ENCODE measurements around the gene TMEM259.
A peak's percentile ranks its signal among the peaks of the same experiment; 100 is the strongest.

The TMEM259 gene

DNA sequence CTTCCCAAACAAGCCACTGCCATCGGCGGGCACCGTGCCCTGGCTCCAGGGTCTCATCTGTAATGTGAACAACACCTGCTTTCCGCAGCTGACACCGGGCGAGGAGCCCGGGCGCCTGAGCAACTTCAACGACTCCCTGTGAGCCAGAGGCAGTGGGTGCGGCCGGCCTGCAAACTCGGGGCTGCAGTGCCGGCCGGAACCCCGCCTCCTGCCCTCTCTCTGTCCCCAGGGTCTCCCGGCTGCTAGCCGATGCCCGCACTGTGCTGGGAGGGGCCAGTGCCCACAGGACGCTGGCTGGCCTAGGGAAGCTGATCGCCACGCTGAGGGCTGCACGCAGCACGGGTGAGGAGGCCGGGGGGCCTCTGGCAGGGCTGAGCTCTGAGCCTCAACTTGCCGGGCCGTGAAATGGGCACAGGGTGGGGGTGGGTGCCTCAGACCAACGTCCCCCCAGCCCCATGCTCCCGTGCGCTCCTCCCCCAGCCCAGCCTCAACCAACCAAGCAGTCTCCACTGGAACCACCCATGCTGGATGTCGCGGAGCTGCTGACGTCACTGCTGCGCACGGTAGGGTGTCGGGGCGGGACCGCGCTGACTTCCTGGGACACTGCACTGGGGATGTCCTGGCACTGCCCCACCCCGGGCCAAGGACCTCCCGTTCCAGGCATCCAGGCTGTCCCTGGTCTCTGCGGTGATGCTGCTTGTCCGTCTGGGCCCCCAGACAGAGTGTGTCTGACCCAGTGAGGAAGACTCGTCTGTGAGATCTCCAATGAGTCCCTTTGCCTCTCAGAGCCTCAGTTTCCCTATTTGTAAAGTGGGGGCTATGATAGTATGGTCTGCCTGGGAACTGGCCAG, 21.1 kb upstream of the TMEM259 start:
- TF ChIP-seq, protein P1, sequence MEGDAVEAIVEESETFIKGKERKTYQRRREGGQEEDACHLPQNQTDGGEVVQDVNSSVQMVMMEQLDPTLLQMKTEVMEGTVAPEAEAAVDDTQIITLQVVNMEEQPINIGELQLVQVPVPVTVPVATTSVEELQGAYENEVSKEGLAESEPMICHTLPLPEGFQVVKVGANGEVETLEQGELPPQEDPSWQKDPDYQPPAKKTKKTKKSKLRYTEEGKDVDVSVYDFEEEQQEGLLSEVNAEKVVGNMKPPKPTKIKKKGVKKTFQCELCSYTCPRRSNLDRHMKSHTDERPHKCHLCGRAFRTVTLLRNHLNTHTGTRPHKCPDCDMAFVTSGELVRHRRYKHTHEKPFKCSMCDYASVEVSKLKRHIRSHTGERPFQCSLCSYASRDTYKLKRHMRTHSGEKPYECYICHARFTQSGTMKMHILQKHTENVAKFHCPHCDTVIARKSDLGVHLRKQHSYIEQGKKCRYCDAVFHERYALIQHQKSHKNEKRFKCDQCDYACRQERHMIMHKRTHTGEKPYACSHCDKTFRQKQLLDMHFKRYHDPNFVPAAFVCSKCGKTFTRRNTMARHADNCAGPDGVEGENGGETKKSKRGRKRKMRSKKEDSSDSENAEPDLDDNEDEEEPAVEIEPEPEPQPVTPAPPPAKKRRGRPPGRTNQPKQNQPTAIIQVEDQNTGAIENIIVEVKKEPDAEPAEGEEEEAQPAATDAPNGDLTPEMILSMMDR (conservative IDR thresholded peaks at IDR 0.05; ENCODE audit: low read length), result no peak
- H3K4me3 ChIP-seq (ENCODE audit: low read length), result no peak overlapping the region
- DNase-seq (ENCODE audit: low read depth), result no peak

DNA sequence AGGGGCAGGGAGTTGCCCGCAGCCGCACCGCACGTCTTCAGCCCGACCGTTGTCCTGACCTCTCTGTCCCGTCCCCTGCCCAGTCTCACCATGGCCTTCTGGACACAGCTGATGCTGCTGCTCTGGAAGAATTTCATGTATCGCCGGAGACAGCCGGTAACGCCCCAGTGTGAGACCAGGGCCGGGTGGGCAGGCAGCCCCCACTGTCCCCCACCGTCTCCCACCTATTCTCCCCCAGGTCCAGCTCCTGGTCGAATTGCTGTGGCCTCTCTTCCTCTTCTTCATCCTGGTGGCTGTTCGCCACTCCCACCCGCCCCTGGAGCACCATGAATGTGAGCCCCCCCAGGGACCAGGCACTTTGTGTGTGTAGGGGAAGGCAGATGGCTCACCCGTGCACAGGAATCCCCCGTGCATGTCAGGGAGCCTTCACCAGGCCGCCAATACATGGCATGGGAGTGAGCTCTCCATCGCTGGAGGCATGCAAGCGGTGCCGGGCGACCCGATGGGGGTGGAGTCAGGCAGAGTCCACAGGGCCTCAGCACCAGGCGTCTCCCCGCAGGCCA, 20.4 kb upstream of the TMEM259 start:
- DNase-seq (ENCODE audit: low read depth), result no peak
- TF ChIP-seq, protein P1 (conservative IDR thresholded peaks at IDR 0.05; ENCODE audit: low read length), result no peak
- peak overlapping the region; percentile 59 for H3K4me3 ChIP-seq (ENCODE audit: low read length)

DNA sequence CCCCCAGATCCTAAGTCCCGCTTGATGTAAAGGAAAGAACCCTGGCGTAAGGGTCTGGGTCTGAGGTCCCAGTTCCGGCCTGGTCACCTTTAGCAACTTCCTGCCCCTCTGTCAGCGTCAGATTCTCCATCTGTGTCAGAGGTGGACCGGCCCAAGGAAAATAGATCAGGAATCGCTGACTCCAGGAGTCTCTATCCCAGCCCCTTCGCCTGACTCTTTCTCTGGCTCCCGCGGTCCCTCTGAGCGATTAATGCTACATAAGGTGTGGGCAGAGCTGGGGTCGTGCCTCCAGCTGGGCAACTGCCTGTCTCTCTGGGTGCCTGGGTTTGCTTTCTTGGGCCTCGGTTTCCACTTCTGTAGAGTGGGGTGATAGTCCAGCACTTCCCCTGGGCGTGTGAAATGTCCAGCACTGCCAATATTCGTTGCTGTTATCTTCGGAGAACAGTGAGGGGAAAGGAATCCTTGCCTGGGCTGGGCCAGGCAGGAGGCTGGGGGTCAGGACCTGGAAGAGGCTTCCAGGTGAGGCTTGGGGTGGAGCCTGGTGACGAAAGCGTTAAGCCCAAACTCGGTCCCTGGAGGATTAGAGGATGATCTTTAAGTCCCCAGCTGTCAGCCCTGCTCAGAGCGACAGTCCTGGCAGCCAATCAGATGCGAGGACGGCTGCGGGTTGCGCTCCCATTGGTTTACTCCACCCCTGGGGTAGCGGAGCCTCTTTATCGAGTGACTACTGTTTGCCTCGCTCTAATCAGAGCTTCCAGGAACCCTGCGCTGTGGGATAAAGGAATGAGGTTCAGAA, 19.8 kb upstream of the TMEM259 start:
- TF ChIP-seq, protein P1 (conservative IDR thresholded peaks at IDR 0.05; ENCODE audit: low read length), result no peak
- DNase-seq (ENCODE audit: low read depth), result peak; percentile 96
- peak overlapping the region; percentile 59 for H3K4me3 ChIP-seq (ENCODE audit: low read length)

DNA sequence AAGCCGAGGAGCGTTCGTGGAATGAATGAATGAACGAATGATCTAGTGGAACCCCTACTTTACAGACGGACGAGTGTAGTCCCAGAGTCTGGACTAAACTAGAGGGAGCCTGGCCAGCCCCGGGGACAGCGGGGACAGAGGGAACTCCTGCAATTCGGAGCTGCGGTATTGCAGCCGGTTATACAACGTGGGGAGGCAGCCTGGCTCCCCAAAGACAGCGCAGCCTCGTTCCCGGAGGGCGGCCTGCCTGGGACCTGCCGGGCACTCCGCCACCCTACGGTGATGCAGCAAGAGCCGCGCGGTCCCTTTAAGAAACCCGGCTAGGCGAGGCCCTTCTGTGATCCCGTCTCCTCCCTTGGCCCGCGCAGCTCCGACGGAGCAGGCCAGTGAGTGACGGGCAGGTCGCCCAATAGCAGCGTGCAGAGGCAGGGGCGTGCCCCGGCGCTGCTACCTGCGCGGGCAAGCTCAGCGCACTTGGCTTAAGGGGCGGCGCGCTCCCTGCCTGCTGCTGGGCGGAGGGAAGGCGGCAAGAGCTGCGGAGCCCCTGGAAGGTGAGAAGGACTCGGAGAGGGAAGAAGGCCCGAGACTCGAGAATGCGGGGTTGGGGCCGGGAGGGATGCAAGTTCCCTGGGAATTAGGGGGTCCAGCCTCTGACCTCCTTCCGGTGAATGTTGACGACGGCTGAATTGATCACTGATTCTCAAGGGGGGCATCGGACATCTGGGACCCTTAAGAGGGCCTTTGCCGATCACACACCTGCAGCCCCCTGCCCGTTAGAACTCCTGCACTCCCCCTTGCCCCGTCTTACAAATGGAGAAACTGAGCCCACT, 18.9 kb upstream of the TMEM259 start, which contains the start of gene ABCA7:
Gene ABCA7 (plus strand): TSS at position 462 of the 830 bp plus-strand sequence. CDS start 1,255 bp downstream, outside the sequence.
- DNase-seq (ENCODE audit: low read depth), result peak; percentile 97
- TF ChIP-seq, protein P1 (conservative IDR thresholded peaks at IDR 0.05; ENCODE audit: low read length), result no peak
- H3K4me3 ChIP-seq (ENCODE audit: low read length), result peak within 1 kb of the TSS; percentile 59

DNA sequence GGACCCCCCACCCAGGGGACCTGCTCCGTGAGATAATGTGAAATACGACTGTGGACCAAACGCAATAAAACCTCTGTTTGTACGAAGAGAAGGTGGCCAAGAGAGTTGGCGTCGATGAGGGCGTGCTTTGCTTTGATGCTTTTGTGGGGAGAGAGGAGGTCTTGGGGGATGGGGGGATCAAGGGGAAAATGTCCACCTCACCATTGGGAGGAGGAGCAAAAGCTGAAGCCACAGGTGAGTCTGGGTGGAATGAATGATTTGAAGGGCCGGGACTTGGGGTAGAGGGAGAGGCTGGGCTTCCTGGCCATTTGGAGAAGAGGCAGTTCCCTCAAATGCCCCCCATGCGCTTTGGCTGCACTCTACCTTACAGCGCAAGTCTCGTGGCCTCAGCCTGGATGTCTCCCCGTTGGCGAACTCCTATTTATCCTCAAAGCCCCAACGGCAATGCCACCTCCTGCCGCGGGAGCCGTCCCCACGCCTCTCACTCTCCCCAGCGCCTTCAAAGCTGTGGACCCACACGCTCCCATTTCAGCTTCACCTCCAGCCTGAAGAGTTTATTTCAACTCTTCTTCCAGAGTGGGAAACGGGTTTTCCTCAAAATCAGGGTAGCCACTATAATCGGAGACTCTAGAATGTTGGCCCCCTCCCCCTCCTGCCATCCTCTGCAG, 18.2 kb upstream of the TMEM259 start:
- H3K4me3 ChIP-seq (ENCODE audit: low read length), result no peak overlapping the region; the same call in 1 of the 2 replicates
- peak; percentile 58 for DNase-seq (ENCODE audit: low read depth)
- TF ChIP-seq, protein P1 (conservative IDR thresholded peaks at IDR 0.05; ENCODE audit: low read length), result no peak

DNA sequence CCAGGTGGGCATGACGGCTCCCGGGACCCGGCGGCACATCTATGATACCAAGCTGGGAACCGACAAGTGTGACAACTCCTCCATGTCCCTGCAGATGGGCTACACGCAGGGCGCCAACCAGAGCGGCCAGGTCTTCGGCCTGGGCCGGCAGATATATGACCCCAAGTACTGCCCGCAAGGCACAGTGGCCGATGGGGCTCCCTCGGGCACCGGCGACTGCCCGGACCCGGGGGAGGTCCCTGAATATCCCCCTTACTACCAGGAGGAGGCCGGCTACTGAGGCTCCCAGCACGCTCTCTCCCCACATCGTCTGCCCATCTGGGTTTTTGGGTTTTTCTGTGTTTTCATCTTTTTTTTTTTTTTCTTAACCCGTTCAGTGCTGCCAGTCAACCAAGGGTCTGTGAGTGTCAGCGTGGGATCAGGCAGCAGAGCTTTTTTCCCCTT, 16.7 kb upstream of the TMEM259 start:
- no peak overlapping the region for H3K4me3 ChIP-seq (ENCODE audit: low read length)
- DNase-seq (ENCODE audit: low read depth), result no peak
- TF ChIP-seq, protein P1 (conservative IDR thresholded peaks at IDR 0.05; ENCODE audit: low read length), result no peak

All from AG10803 (cell line).